Measurements from ENCODE around the gene KCNQ1OT1.

The KCNQ1OT1 gene

DNA sequence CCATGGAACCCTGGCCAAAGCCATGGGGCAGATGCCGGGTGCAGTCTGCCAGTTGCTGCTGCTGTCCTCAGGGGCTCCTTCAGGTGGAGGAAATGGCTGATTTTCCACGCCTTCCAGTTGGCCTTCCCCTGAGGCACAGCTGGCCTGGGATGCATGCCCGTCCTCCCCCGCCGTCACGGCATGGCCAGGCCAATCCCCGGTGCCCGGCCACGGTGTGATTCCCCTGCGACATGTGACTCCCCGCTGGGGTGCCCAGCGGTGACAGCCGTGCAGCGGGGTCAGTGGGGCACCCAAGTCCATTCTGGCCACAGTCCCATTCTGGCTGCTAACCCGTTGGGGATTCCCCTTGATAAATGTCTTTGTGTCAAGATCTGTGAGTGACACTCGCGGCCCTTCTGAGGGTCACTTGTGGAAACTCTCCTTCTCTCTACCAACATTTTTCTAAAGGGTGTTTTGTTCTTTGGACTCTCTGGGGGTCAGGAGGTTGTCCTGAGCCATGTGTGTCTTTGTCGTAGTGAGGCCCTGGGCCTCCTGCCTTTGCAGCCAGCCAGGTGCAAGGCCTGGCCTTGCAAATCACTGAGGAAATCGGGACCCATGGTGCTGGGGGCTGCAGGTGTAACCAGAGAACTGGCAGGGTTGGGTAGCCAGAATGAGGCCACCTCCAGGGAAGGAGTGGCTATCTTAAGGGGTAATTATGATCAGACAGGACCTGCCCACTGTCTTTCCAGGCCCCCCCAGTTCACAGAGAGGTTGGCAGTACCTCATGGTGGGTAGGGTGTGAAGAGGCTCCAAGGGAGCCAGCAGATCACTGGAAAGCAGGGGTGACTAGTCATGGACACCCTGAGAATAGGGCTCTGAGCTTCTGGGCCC is 37.1 kb downstream of the KCNQ1OT1 start:
- no peak overlapping the region for H3K4me3 ChIP-seq (ENCODE audit: low read depth, low read length)
- TF ChIP-seq, protein P1, sequence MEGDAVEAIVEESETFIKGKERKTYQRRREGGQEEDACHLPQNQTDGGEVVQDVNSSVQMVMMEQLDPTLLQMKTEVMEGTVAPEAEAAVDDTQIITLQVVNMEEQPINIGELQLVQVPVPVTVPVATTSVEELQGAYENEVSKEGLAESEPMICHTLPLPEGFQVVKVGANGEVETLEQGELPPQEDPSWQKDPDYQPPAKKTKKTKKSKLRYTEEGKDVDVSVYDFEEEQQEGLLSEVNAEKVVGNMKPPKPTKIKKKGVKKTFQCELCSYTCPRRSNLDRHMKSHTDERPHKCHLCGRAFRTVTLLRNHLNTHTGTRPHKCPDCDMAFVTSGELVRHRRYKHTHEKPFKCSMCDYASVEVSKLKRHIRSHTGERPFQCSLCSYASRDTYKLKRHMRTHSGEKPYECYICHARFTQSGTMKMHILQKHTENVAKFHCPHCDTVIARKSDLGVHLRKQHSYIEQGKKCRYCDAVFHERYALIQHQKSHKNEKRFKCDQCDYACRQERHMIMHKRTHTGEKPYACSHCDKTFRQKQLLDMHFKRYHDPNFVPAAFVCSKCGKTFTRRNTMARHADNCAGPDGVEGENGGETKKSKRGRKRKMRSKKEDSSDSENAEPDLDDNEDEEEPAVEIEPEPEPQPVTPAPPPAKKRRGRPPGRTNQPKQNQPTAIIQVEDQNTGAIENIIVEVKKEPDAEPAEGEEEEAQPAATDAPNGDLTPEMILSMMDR (IDR thresholded peaks at IDR 0.05; ENCODE audit: control insufficient read depth, extremely low read depth, insufficient read depth) = no peak
- DNase-seq (ENCODE audit: low read depth) = no peak

DNA sequence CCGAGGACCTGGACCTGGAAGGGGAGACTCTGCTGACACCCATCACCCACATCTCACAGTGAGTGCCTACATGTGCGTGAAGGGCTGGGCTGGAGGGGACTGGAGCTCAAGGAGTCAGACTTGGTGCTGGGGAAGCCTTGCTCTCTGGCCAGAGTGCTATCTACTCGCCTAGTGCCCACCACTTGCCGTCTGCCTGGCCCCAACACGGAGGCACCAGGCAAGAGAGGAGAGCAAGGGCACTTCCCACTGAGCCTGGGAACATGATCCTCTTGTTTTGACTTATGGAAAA is 37.8 kb downstream of the KCNQ1OT1 start:
- no peak for DNase-seq (ENCODE audit: low read depth)
- TF ChIP-seq, protein P1 (IDR thresholded peaks at IDR 0.05; ENCODE audit: control insufficient read depth, extremely low read depth, insufficient read depth) = no peak
- no peak overlapping the region for H3K4me3 ChIP-seq (ENCODE audit: low read depth, low read length)

DNA sequence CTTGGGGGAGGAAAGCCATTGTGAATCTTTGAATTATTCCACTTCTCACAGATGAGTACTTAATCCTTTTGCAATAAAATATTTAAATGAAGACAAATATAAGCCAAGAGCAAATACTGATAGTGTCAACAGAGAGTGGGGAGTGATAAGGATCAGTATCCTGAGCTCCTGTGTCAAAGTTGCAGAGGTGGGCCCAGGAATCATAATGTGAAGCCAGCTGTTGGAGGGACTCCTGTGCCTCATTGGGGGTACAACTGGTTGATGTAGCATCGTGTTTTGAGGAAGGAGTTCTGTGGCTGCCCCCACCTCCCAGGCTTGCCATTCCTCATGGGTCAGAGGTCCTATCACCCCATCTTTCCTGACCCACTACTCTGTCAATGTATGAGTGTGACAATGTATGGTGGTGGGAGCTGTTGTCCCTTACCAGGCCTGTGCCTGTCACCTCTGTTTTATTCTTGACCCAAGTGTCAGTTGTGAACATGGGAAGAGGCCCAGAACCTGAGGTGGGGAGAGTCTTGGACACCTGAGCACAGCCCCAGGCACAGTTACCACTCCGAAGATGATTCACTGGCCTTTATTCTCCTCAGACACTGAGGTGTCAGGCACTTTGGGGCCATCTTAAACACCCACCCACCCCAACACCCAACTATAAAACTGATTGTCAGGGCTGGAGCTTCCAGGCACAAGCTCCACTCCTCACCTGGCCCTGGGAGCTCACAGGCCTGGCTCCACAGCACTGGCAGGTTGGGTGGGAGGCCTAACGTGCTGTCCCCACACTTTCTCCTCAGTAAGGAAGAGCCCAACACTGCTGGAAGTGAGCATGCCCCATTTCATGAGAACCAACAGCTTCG is 38.4 kb downstream of the KCNQ1OT1 start:
- no peak for DNase-seq (ENCODE audit: low read depth)
- H3K4me3 ChIP-seq (ENCODE audit: low read depth, low read length) = no peak overlapping the region
- TF ChIP-seq, protein P1 (IDR thresholded peaks at IDR 0.05; ENCODE audit: control insufficient read depth, extremely low read depth, insufficient read depth) = no peak

DNA sequence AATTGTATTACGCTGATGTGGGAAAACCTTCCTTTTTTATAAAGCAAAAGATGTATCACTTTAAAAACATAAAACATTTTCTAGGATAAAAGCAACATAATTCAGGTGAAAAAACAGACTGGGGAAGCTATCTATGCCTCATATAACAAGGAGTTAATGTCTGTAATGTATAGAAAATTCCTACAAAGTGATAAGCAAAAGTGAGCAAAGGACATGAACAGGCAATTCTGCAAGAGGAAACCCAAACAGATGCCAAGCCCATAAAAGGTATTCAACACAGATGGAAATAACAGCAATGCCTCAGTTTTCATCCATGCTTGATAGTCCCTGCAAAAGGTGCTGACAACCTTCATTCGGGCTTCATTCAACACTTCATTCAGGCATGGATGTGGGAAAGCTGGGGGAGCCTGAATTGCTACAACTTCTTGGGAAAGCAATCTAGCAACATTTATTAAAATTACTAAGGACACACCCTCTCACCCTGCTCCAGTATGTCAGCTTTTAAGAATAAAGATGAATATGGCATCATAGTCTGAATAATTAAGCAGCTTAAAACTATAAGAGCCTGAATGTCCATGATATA is 39.3 kb downstream of the KCNQ1OT1 start:
- TF ChIP-seq, protein P1 (IDR thresholded peaks at IDR 0.05; ENCODE audit: control insufficient read depth, extremely low read depth, insufficient read depth) = no peak
- DNase-seq (ENCODE audit: low read depth) = no peak

DNA sequence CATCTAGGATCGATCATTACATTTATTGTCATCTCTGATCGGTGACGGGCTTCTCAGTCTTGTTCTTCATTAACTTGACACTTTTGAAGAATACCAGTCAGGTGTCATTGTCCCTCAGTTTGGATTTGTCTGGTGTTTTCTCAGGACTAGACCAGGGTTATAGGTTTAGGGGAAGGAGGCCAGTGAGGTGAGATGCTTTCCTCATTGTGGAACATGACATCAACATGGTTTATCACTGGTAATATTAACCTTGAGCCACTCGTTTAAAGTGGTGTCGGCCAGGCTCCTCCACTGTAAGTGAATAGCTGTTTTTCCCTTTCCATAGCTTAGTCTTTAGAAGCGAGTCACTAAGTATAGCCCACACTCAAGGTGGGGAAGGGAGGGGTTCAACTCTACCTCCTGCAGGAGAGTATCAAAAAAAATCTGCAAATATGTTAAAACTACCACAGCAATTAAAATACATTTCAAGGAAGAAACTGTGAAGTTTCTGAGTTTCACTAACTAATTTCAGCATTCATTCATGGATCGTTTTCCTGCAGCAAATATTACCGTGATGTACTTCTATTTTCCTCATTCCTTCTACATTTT is 42.0 kb downstream of the KCNQ1OT1 start:
- H3K4me3 ChIP-seq (ENCODE audit: low read depth, low read length) = no peak overlapping the region
- TF ChIP-seq, protein P1 (IDR thresholded peaks at IDR 0.05; ENCODE audit: control insufficient read depth, extremely low read depth, insufficient read depth) = no peak
- no peak for DNase-seq (ENCODE audit: low read depth)

More for the DNA sequence above, 39.3 kb downstream of the KCNQ1OT1 start:
- H3K4me3 ChIP-seq (ENCODE audit: low read depth, low read length) = no peak overlapping the region

DNA sequence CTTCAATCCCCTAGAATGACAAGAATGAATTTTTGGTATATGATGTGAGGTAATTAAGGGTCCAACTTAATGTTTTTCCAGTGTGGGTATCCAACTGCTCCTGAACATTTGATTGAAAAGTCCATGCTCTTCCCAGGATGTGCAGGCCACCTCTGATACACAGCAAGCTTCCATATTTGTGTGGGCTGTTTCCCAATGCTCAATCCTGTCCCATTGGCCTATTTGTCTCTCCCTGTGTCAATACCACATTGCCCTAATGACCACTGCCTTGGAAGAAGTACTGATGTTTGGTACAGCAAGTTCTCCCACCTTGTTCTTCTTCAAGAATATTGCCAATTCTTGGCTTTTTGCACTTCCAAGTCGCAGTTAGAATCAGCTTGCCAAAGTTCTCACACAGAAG is 42.9 kb downstream of the KCNQ1OT1 start:
- H3K4me3 ChIP-seq (ENCODE audit: low read depth, low read length) = no peak overlapping the region
- no peak for DNase-seq (ENCODE audit: low read depth)
- TF ChIP-seq, protein P1 (IDR thresholded peaks at IDR 0.05; ENCODE audit: control insufficient read depth, extremely low read depth, insufficient read depth) = no peak

All from LNCaP clone FGC (cell line).